Activated naive CD8-positive, alpha-beta T cell (primary cell): ENCODE measurements around the gene BAG3.
"Not testable (repeated sequence)": the region's sequence is repeated elsewhere in the genome, so short reads cannot be mapped to it uniquely, and the experiment has no call there.

Experiments used
- H3K27ac Mint-ChIP-seq: one replicate; pipeline ENCODE4 v1.8.0; 2021; ENCODE audit warnings: mixed read lengths
- H3K27me3 Mint-ChIP-seq: one replicate; pipeline ENCODE4 v1.8.0; 2021; ENCODE audit warnings: mixed read lengths
- H3K36me3 Mint-ChIP-seq: one replicate; pipeline ENCODE4 v1.8.0; 2021; ENCODE audit warnings: mixed read lengths
- H3K4me1 Mint-ChIP-seq: one replicate; pipeline ENCODE4 v1.8.0; 2021; ENCODE audit warnings: low read depth, mixed read lengths
- H3K4me3 Mint-ChIP-seq: one replicate; pipeline ENCODE4 v1.8.0; 2021; ENCODE audit warnings: mild to moderate bottlenecking, mixed read lengths
- H3K9me3 Mint-ChIP-seq: one replicate; pipeline ENCODE4 v1.8.0; 2021; ENCODE audit warnings: low read depth, mixed read lengths

BAG3 gene

GRCh38 chr10:119650692-119651513 is at the start of gene BAG3:
TSS of gene BAG3 (plus strand) at chr10:119651380. CDS start at chr10:119651676, 296 bp downstream.
- Mint-ChIP-seq H3K36me3 (no peaks in the 10 kb centered on the region), H3K4me3 (peak within 1 kb of the TSS; percentile 95), H3K4me1 (peaks cover 46% of the 10 kb centered on the region), H3K9me3 (no peaks in the 10 kb centered on the region), H3K27ac (peak within 1 kb of the TSS; percentile 96), H3K27me3 (no peaks in the 10 kb centered on the region)

GRCh38 chr10:119602241-119603095 is 48.7 kb upstream of the BAG3 start:
- Mint-ChIP-seq H3K9me3 (no peaks in the 10 kb centered on the region), H3K27me3 (no peaks in the 10 kb centered on the region), H3K4me3 (no peak overlapping the region), H3K36me3 (peaks cover 3% of the 10 kb centered on the region), H3K4me1 (peaks cover 13% of the 10 kb centered on the region), H3K27ac (no peak overlapping the region)

GRCh38 chr10:119604468-119604867 is 46.7 kb upstream of the BAG3 start:
- no peaks in the 10 kb centered on the region for H3K27me3 Mint-ChIP-seq
- no peaks in the 10 kb centered on the region for H3K36me3 Mint-ChIP-seq
- no peak overlapping the region for H3K27ac Mint-ChIP-seq
- H3K4me1 Mint-ChIP-seq, result peaks cover 9% of the 10 kb centered on the region
- H3K4me3 Mint-ChIP-seq, result no peak overlapping the region
- H3K9me3 Mint-ChIP-seq, result no peaks in the 10 kb centered on the region

- Mint-ChIP-seq H3K9me3 (no peaks in the 10 kb centered on the region), H3K27ac (no peak overlapping the region), H3K4me3 (peak overlapping the region; percentile 8), H3K27me3 (peaks cover 5% of the 10 kb centered on the region), H3K4me1 (peaks cover 7% of the 10 kb centered on the region), H3K36me3 (peaks cover 3% of the 10 kb centered on the region)
These were observed 42.6 kb upstream of the BAG3 start for GRCh38 chr10:119608316-119609155.

- H3K36me3 Mint-ChIP-seq, result peaks cover 3% of the 10 kb centered on the region
- no peak overlapping the region for H3K4me3 Mint-ChIP-seq
- H3K4me1 Mint-ChIP-seq, result peaks cover 7% of the 10 kb centered on the region
- H3K27me3 Mint-ChIP-seq, result peaks cover 7% of the 10 kb centered on the region
- no peaks in the 10 kb centered on the region for H3K9me3 Mint-ChIP-seq
- H3K27ac Mint-ChIP-seq, result no peak overlapping the region
These were observed 41.7 kb upstream of the BAG3 start for GRCh38 chr10:119609516-119609915.

GRCh38 chr10:119611433-119611832 is 39.7 kb upstream of the BAG3 start:
- Mint-ChIP-seq H3K9me3 (no peaks in the 10 kb centered on the region), H3K4me3 (no peak overlapping the region), H3K27me3 (peaks cover 7% of the 10 kb centered on the region), H3K27ac (no peak overlapping the region), H3K4me1 (peaks cover 7% of the 10 kb centered on the region), H3K36me3 (peaks cover 3% of the 10 kb centered on the region)

GRCh38 chr10:119613741-119614140 is 37.4 kb upstream of the BAG3 start:
- peaks cover 3% of the 10 kb centered on the region for H3K36me3 Mint-ChIP-seq

GRCh38 chr10:119614686-119615085 is 36.5 kb upstream of the BAG3 start:
- Mint-ChIP-seq H3K27me3 (peaks cover 7% of the 10 kb centered on the region), H3K4me1 (no peaks in the 10 kb centered on the region), H3K4me3 (no peak overlapping the region), H3K9me3 (no peaks in the 10 kb centered on the region), H3K27ac (no peak overlapping the region), H3K36me3 (peaks cover 3% of the 10 kb centered on the region)

More at GRCh38 chr10:119613741-119614140, 37.4 kb upstream of the BAG3 start:
- Mint-ChIP-seq H3K27me3 (peaks cover 7% of the 10 kb centered on the region), H3K4me3 (no peak overlapping the region), H3K27ac (no peak overlapping the region), H3K9me3 (no peaks in the 10 kb centered on the region), H3K4me1 (peaks cover 5% of the 10 kb centered on the region)

GRCh38 chr10:119616882-119617570 is 34.2 kb upstream of the BAG3 start:
- Mint-ChIP-seq H3K9me3 (no peaks in the 10 kb centered on the region), H3K4me1 (peaks cover 3% of the 10 kb centered on the region)

GRCh38 chr10:119619215-119619614 is 32.0 kb upstream of the BAG3 start:
- no peak overlapping the region for H3K4me3 Mint-ChIP-seq

More at GRCh38 chr10:119616882-119617570, 34.2 kb upstream of the BAG3 start:
- H3K4me3 Mint-ChIP-seq, result no peak overlapping the region
- H3K27ac Mint-ChIP-seq, result no peak overlapping the region
- no peaks in the 10 kb centered on the region for H3K36me3 Mint-ChIP-seq
- peaks cover 2% of the 10 kb centered on the region for H3K27me3 Mint-ChIP-seq

GRCh38 chr10:119619811-119620210 is 31.4 kb upstream of the BAG3 start:
- not testable (repeated sequence) for H3K4me3 Mint-ChIP-seq, H3K9me3 Mint-ChIP-seq, H3K36me3 Mint-ChIP-seq, H3K27ac Mint-ChIP-seq, H3K27me3 Mint-ChIP-seq, H3K4me1 Mint-ChIP-seq

More at GRCh38 chr10:119619215-119619614, 32.0 kb upstream of the BAG3 start:
- H3K4me1 Mint-ChIP-seq, result peaks cover 3% of the 10 kb centered on the region
- H3K27me3 Mint-ChIP-seq, result no peaks in the 10 kb centered on the region
- no peaks in the 10 kb centered on the region for H3K9me3 Mint-ChIP-seq
- no peak overlapping the region for H3K27ac Mint-ChIP-seq
- H3K36me3 Mint-ChIP-seq, result no peaks in the 10 kb centered on the region

- H3K27me3 Mint-ChIP-seq, result no peaks in the 10 kb centered on the region
- no peak overlapping the region for H3K4me3 Mint-ChIP-seq
- peaks cover 3% of the 10 kb centered on the region for H3K4me1 Mint-ChIP-seq
- H3K9me3 Mint-ChIP-seq, result no peaks in the 10 kb centered on the region
- H3K36me3 Mint-ChIP-seq, result no peaks in the 10 kb centered on the region
- no peak overlapping the region for H3K27ac Mint-ChIP-seq
These were observed 30.7 kb upstream of the BAG3 start for GRCh38 chr10:119620241-119621077.

GRCh38 chr10:119621078-119621384 is 30.1 kb upstream of the BAG3 start:
- no peaks in the 10 kb centered on the region for H3K27me3 Mint-ChIP-seq

More at GRCh38 chr10:119621078-119621384, 30.1 kb upstream of the BAG3 start:
- Mint-ChIP-seq H3K4me1 (peaks cover 3% of the 10 kb centered on the region), H3K9me3 (no peaks in the 10 kb centered on the region), H3K36me3 (no peaks in the 10 kb centered on the region), H3K4me3 (no peak overlapping the region), H3K27ac (no peak overlapping the region)
